Liver (tissue), 9 donors: ENCODE data around the gene LMOD1. TPM values are rescaled to one million over a fixed set of nuclear protein-coding genes. Genes with fewer than 3 reads are reported as not detected.
A peak's percentile ranks its signal among the peaks of the same experiment; 100 is the strongest.

Experiments used
- DNase-seq: peaks from one replicate; pipeline ENCODE4 v3.0.0-alpha.2; 2017; ENCODE audit warnings: low spot score
- H3K27ac ChIP-seq, 2 donors: one replicate each; pipeline ENCODE4 v1.7.0; 2013; ENCODE audit warnings: inconsistent platforms in 2 of 2, low read length in 2 of 2, control low read depth in 1 of 2, low read depth in 1 of 2, mild to moderate bottlenecking in 1 of 2
- H3K27me3 ChIP-seq, 4 donors: one replicate each; pipeline versions ENCODE4 v1.6.1 to v1.7.0; 2013; ENCODE audit warnings: low read length in 3 of 4, inconsistent platforms in 1 of 4, mild to moderate bottlenecking in 1 of 4, moderate library complexity in 1 of 4; ENCODE audit not compliant: control insufficient read depth in 4 of 4, insufficient read depth in 4 of 4
- H3K36me3 ChIP-seq, 4 donors: one replicate each; pipeline versions ENCODE4 v1.6.1 to v1.7.0; 2013; ENCODE audit warnings: low read length in 3 of 4, mild to moderate bottlenecking in 3 of 4, low read depth in 1 of 4, moderate library complexity in 1 of 4; ENCODE audit not compliant: control insufficient read depth in 4 of 4, insufficient read depth in 3 of 4
- H3K4me1 ChIP-seq, 4 donors: one replicate each; pipeline versions ENCODE4 v1.6.1 to v1.7.0; 2013; ENCODE audit warnings: low read length in 3 of 4, mild to moderate bottlenecking in 3 of 4, moderate library complexity in 1 of 4; ENCODE audit not compliant: control insufficient read depth in 4 of 4, insufficient read depth in 4 of 4
- H3K4me3 ChIP-seq, 3 donors: one replicate each; pipeline versions ENCODE4 v1.6.1 to v1.7.0; 2013; ENCODE audit warnings: low read length in 3 of 3, control low read depth in 1 of 3, low read depth in 1 of 3, mild to moderate bottlenecking in 1 of 3
- H3K9ac ChIP-seq, 2 donors: one replicate each; pipeline ENCODE4 v1.7.0; 2013; ENCODE audit warnings: low read length in 2 of 2, mild to moderate bottlenecking in 2 of 2, moderate library complexity in 2 of 2, control low read depth in 1 of 2, low read depth in 1 of 2
- H3K9me3 ChIP-seq, 4 donors: one replicate each; pipeline versions ENCODE4 v1.6.1 to v1.7.0; 2013; ENCODE audit warnings: low read length in 3 of 4; ENCODE audit not compliant: control insufficient read depth in 4 of 4
- ATF3 ChIP-seq: IDR thresholded peaks from 2 replicates; pipeline ENCODE4 v1.6.1; 2016; ENCODE audit warnings: antibody characterized with exemption
- CTCF ChIP-seq: fragments of 150-350 bp; IDR thresholded peaks from 2 replicates; pipeline ENCODE4 v1.5.1; 2017; ENCODE audit warnings: improper control_type of control experiment, low read depth, low read length; ENCODE audit not compliant: missing input control
- EGR1 ChIP-seq, 2 donors: IDR thresholded peaks; 2 replicates each; pipeline ENCODE4 v1.6.1; 2016 to 2018; ENCODE audit warnings: antibody characterized with exemption in 2 of 2, low read depth in 2 of 2
- FOXA1 ChIP-seq: IDR thresholded peaks from 2 replicates; pipeline ENCODE4 v1.6.1; 2016; ENCODE audit warnings: antibody characterized with exemption
- GABPA ChIP-seq, 2 donors: IDR thresholded peaks in 1 of 2; conservative IDR thresholded peaks in 1 of 2; 2 replicates each; pipeline ENCODE4 v1.6.1; 2016; ENCODE audit warnings: antibody characterized with exemption in 2 of 2, mild to moderate bottlenecking in 1 of 2, moderate library complexity in 1 of 2
- HNF4A ChIP-seq, 2 donors: conservative IDR thresholded peaks; 2 replicates each; pipeline ENCODE4 v1.6.1; 2016; ENCODE audit warnings: antibody characterized with exemption in 2 of 2, mild to moderate bottlenecking in 2 of 2
- HNF4G ChIP-seq: IDR thresholded peaks from 2 replicates; pipeline ENCODE4 v1.6.1; 2016; ENCODE audit warnings: antibody characterized with exemption
- JUND ChIP-seq, 2 donors: IDR thresholded peaks; 2 replicates each; pipeline ENCODE4 v1.6.1; 2016; ENCODE audit warnings: antibody characterized with exemption in 2 of 2
- MAX ChIP-seq: IDR thresholded peaks from 2 replicates; pipeline ENCODE4 v1.6.1; 2016; ENCODE audit warnings: antibody characterized with exemption
- NR2F2 ChIP-seq: IDR thresholded peaks from 2 replicates; pipeline ENCODE4 v1.6.1; 2016; ENCODE audit warnings: antibody characterized with exemption
- RAD21 ChIP-seq, 2 donors: IDR thresholded peaks; 2 replicates each; pipeline ENCODE4 v1.6.1; 2016; ENCODE audit warnings: antibody characterized with exemption in 2 of 2, mild to moderate bottlenecking in 2 of 2
- REST ChIP-seq: IDR thresholded peaks from 2 replicates; pipeline ENCODE4 v1.6.1; 2016; ENCODE audit warnings: antibody characterized with exemption, mild to moderate bottlenecking
- RXRA ChIP-seq, 2 donors: IDR thresholded peaks; 2 replicates each; pipeline ENCODE4 v1.6.1; 2017 to 2018; ENCODE audit warnings: antibody characterized with exemption in 2 of 2, mild to moderate bottlenecking in 1 of 2
- SP1 ChIP-seq: IDR thresholded peaks from 2 replicates; pipeline ENCODE4 v1.6.1; 2018; ENCODE audit warnings: antibody characterized with exemption, mild to moderate bottlenecking
- TAF1 ChIP-seq: conservative IDR thresholded peaks from 2 replicates; pipeline ENCODE4 v1.6.1; 2016; ENCODE audit warnings: antibody characterized with exemption, mild to moderate bottlenecking
- YY1 ChIP-seq: IDR thresholded peaks from 2 replicates; pipeline ENCODE4 v1.6.1; 2016; ENCODE audit warnings: antibody characterized with exemption, mild to moderate bottlenecking
- ZBTB33 ChIP-seq: IDR thresholded peaks from 2 replicates; pipeline ENCODE4 v1.6.1; 2016; ENCODE audit warnings: antibody characterized with exemption
- WGBS: extraction: QIAGEN DNeasy Blood & Tissue Kit; methylation state at CpG from one replicate; pipeline ENCODE4 v1.1.7; 2013; 5-methylcytosine and 5-hydroxymethylcytosine counted together
- polyA plus RNA-seq, 2 donors: library from polyadenylated mRNA; stranded (reverse) in 1 of 2; unstranded in 1 of 2; fragments of 200-250 nt in 1 of 2; fragments of >200 nt in 1 of 2; fragmentation: Nextera tagmentation in 1 of 2; extraction: Ambion mirVana in 1 of 2; gene quantifications; one replicate each; pipeline versions ENCODE4 v1.2.1 to v1.2.3, GENCODE V29; 2013 to 2015
- total RNA-seq, 2 donors: library from RNA; depleted of rRNA; stranded (reverse); fragments of >200 nt; gene quantifications; one replicate each; pipeline ENCODE4 v1.2.3, GENCODE V29; 2014
- donor health status: healthy.
- donor health status: healthy.
- donor health status: healthy.
- donor health status: healthy.
- donor health status: healthy.

Gene LMOD1
- total and polyA plus RNA-seq, 4 donors = 0.14 to 4.4 (median 2.2) TPM

- Histone ChIP-seq H3K27ac (peak overlapping the region; percentile 10 to 66), H3K27me3 (no peaks in the 10 kb centered on the region), H3K4me1 (peaks cover 12 to 34% (median 27%) of the 10 kb centered on the region in 4 donors), H3K9ac (no peak overlapping the region), H3K9me3 (no peaks in the 10 kb centered on the region), H3K36me3 (peaks cover 0 to 19% (median 14%) of the 10 kb centered on the region in 4 donors), H3K4me3 (no peak overlapping the region)
- no peak for DNase-seq
- no peak for TF ChIP-seq EGR1 (IDR thresholded peaks at IDR 0.05; ENCODE audit: low read depth in 2 of 2)
- TF ChIP-seq RAD21 (IDR thresholded peaks at IDR 0.05) = peak; percentile 49 to 50
- TF ChIP-seq CTCF = peak; percentile 42
- TF ChIP-seq REST = peak; percentile 74
- peak; percentile 79 for TF ChIP-seq MAX
- TF ChIP-seq ZBTB33 = peak; percentile 78
- TF ChIP-seq NR2F2 = no peak
- peak; percentile 95 to 96 for TF ChIP-seq HNF4A (conservative IDR thresholded peaks at IDR 0.05)
- TF ChIP-seq RXRA (IDR thresholded peaks at IDR 0.05) = peak; percentile 81 to 90
- TF ChIP-seq SP1 = peak; percentile 90
- TF ChIP-seq FOXA1 = peak; percentile 8
- peak in 1 of 2 donors; percentile 20 for TF ChIP-seq GABPA (IDR thresholded peaks at IDR 0.05 in 1 of 2, conservative IDR thresholded peaks at IDR 0.05 in 1 of 2)
- TF ChIP-seq ATF3 = no peak
- peak; percentile 53 to 76 for TF ChIP-seq JUND (IDR thresholded peaks at IDR 0.05)
- no peak for TF ChIP-seq TAF1
- TF ChIP-seq YY1 = peak; percentile 94
- peak; percentile 82 for TF ChIP-seq HNF4G
- WGBS = 57% methylated on average over 6 of the region's 6 CpGs
Measured at GRCh38 chr1:201848230-201848629, 98.1 kb downstream of the LMOD1 start.
